Limb (tissue), 2 donors: ENCODE measurements around the gene STIM2.

Experiments used
- DNase-seq, 2 donors: peaks; one replicate each; pipeline ENCODE4 v3.0.0-alpha.2; 2016; ENCODE audit errors: extremely low spot score in 2 of 2

STIM2 gene

DNA sequence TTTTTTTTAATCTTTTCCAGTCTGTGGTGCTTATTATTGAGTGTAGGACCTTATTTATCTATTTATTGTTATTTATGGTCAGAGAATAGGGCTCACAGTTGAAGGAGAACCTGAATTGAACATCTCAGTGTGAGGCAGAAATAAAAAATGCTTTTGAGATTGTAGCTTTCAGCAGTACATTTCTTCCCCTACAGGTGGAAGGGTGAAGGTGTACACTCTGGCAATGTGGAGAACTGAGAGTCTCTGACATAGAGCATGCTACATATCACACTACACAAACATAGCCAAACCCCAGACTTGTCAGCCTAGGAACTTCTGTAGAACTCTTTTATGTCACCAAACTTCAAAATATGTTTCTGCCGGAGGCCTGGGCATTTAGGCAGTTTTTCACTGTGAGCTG, 140.2 kb downstream of the STIM2 start:
- no peak for DNase-seq

DNA sequence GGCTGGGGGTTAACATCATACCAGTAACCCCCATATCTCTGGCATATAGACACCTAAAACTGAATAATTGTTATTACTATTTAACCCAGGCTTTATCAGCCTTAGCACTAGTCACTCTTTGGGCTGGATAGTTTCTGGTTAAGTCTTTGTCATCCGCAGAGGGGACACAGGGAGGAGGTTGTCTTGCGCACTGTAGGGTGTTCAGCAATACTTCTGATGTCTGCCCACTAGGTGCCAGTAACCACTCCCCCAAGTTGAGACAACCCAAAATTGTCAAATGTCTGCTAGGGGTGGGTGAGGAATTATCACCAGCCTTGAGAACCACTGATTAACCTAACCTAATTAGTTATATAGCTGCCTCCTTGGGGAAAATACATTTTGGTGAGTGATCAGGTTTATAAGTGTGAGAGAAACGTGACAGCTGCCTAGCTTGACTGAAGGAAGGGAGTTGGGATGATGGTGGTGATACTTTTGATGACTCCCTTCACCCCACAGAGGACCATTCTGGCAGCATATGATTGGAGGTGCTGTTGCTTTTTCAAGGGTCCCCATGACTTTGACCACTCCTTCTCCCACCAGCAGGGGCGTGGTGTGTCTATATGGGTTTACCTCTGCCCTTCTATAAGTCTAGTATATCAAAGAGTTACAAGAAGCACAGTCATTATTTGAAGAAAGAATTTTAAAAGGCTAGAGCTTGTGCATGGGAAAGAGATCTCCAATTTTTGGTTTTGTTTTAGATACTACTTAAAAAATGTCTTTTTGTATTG, 140.9 kb downstream of the STIM2 start:
- no peak for DNase-seq

DNA sequence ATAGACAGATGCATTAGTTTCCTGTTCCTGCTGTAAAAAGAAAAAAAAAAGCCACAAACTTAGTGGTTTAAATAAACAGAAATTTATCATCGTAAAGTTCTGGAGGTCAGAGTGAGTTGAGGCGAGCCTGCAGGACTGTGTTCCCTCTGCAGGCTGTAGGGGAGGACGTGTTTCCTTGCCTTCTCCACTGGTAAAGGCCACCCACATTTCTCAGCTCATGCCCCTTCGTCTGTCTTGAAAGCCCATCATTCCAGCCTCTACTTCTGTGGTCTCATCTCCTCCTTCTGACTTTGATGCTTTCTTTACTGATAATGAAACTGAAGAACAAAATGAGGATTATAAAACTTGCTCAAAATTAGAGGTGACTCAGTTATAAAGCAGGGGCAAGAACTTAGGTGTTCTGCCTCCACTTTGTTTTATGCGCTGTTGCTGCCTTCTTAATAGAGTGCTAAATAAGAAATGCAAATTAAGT, 143.0 kb downstream of the STIM2 start:
- no peak for DNase-seq

DNA sequence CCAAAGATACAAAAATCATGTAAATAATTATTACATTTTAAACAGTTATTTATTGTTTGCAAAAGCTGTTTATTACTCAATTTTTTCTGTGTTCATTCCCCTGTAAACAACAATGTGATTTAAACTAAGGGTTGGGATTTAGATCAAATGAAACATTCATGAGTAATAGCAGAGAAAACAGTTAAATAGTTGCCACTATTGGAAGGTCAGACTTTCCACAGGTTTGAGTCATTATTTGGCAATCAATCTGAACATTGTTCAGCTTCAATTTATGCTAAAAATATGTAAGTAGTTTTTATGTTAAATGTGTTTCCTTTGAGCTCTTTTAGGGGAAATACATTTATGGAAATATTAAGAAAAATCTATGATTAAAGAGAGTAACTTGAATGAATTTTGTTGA, 144.9 kb downstream of the STIM2 start:
- peak in 1 of 2 donors; percentile 36 for DNase-seq

DNA sequence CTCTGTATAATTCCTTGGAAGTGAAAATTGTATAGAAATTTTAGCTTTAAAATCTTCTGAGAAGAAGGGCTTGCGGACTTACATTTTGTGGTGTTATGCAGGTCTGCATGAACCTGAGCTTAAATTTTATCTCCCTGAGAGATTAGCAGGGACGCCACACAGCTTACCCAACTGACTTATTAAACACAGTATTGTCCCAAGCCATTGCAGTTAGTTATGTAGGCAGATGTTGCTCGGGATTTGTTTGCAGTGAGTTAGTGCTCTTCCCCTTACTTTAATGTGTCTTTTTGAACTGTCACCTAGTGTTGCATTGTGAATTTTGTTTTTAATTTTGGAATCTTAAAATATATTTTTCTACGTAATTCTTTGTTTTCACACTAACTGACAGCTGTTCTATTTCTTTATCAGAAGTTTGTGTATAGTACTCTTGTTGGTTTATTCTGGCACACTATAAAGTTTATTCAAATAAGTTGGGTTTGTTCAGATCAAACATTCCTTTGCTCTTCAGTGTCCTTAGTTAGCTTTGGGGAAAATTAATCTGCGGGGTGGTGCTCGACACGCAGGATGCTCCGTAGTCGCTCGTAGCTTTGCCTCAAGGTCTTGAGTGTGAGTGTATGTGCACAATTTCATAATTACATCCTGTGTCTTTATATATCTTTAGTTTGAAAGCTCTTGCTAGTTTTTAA, 145.4 kb downstream of the STIM2 start:
- DNase-seq = no peak

DNA sequence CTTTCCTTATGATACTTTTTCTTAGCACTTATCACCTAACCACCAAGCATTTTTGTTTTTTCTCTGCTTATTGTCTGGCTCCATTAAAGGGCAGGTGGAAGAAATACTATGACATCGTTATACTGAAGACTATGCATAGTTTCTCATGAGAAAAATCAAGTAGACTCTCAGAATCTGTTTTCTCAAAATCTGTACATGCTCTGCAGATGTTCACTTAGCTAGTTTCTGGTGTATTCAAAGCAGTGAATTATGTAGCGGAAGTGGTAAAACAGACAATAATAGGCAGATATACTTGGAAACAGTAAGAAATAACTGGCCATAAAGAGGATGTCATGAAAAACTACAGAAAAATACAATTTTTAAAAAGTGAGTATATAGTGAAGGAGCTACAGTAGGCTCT, 146.0 kb downstream of the STIM2 start:
- DNase-seq = no peak

DNA sequence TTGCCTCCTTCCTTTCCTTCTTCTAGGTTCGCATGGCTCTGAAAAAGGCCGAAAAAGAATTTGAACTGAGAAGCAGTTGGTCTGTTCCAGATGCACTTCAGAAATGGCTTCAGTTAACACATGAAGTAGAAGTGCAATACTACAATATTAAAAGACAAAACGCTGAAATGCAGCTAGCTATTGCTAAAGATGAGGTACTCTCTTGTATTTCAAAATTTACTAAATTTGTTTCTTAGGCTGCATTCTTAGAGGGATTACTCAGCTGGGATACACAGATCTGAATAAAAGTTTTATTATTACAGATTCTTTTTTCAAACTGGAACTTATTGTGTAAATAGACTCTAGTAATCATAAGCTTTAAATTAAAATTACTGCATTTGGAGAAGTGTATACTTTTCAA, 146.9 kb downstream of the STIM2 start:
- DNase-seq = no peak

DNA sequence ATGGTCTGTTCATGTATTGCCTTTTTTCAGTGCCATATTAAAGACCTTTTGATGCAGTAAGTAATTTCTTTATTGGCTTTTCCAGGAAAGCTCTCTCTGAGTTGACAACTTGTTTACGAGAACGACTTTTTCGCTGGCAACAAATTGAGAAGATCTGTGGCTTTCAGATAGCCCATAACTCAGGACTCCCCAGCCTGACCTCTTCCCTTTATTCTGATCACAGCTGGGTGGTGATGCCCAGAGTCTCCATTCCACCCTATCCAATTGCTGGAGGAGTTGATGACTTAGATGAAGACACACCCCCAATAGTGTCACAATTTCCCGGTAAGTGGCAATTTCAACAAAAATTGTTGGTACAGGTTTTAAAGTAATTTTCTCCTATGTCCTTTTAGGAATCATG, 148.0 kb downstream of the STIM2 start:
- no peak for DNase-seq

DNA sequence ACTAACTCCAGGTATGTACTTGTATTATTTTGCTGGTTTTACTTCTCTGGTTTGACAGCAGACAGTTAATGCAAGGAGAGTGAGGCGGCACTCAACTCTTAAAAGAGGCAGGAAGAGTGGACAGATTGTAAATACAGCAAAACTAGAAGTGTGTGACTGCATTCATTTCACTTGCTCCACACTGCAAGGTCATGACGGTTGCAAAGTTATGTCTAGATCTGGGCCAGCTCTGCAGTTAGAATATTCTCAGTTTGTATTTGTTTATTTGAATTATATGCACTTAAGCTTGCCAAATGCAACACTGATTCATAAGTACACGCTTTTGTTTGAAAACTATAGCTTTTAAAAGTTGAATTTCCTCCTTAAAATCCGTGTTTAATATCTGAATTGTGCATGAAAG, 148.9 kb downstream of the STIM2 start:
- DNase-seq = no peak

DNA sequence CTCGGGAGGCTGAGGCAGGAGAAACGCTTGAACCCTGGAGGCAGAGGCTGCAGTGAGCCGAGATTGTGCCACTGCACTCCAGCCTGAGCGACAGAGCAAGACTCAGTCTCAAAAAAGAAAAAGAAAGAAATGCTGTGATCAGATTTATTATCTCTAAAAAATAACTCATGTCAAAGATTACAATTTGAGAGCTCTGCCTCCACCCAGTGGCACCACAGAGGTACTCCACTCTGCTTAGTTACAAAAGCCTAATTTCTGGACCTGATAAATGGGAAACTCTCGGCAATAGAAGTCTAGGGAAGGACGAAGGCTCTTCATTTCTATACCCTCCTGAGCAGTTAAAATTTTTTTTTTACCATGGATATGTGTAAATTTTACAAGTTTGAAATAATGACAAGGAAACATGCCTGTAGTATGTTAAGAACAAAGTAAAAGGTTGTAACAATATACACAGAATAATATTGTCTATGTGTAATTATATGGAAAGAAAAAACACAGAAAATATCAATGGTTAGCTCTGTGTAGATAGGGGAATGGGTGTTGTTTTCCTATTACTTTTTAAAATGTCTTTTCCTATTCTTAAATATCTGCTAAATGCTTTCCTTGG, 149.8 kb downstream of the STIM2 start:
- peak; percentile 65 to 79 for DNase-seq

DNA sequence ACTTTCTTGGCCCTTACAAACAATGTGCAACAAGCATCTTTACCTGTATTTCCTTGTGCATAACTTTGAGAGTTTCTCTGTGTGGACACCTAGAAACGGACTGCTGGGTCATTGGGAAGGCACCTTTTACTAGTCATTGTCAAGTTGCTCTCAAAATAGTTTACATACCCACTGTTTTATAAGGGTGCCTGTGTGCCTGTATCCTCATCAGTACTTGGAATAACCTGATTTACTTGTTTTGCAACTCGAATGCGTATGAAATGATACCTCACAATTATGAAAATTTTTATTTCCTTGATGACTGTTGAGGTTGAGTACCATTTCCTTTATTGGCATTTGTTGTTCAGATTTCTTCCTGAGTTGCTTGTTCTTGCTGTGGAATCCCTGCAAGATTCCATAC, 150.8 kb downstream of the STIM2 start:
- DNase-seq = no peak

DNA sequence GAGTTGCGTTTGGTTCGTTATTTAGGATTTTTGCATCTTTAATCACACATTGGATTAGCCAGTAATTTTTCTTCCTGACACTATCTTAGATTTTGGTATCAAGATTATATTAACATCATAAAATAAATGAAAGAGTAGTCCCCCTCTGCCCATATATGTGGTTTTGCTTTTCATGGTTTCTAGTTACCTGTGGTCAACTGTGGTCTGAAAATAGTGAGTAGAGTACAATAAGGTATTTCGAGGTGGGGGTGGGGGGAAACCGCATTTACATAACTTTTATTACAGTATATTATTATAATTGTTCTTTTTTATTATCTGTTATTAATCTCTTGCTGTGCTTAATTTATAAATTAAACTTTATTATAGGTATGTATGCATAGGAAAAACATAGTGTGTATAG, 152.4 kb downstream of the STIM2 start:
- DNase-seq = no peak

DNA sequence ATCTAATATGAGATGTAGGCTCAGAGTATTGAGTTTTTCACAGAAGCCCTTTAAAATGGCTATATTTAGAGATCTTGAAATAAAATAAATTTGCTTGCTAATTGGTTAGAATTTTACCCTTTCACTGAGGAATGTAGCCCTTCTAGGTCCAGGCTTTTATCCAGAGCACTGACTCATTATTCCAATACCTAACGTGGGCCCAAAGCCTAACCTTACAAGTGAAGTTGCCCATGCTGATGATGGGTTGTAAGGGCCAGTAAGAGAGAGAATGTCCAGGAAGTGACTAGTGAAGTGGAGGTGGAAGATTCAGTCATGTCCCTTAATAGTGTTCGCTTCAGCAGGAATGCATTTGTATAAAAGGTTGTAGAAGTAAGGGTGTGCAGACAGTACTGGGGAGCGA, 155.9 kb downstream of the STIM2 start:
- DNase-seq = no peak

DNA sequence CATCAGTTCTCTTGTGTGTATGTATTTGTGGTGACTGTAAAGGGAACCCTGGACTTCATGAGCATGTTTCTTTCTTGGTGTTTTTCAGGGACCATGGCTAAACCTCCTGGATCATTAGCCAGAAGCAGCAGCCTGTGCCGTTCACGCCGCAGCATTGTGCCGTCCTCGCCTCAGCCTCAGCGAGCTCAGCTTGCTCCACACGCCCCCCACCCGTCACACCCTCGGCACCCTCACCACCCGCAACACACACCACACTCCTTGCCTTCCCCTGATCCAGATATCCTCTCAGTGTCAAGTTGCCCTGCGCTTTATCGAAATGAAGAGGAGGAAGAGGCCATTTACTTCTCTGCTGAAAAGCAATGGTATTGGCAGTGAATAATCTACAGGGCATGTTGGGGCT, 157.0 kb downstream of the STIM2 start:
- no peak for DNase-seq

DNA sequence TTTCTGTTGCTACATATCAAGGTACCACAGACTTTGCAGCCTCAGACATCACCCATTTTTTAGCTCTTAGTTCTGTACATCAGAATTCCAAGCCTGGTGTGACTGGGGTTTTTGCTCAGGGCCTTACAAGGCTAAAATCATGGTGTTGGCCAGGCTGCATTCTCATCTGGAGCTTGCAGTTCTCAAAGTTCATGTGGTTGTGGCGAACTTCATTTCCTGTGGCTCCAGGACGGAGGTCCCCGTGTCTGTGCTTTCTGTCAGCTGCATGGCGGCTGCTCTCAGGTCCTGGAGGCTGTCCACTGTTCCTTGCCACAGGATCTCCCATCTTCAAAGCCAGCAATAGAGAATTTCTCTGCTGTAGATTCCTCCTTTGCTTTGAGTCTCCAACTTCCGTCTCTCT, 157.4 kb downstream of the STIM2 start:
- no peak for DNase-seq

DNA sequence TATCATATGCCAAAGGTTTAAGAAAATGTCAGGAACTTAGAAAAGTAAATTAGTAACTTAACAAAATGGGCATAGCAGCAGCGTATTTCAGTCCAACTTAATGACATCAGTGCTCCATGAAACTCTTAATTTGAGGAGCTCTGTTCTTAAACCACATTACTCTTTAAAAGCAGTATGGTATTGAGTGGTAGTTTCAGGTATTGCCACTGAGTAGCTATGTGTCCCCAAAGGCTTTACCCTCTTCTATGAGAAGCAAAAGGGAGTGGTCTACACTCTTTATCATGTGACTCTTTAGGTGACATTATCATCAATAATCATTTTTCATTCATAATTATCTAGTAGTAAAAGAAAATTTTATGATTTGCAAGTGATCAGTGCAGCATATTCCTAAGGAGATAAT, 158.3 kb downstream of the STIM2 start:
- DNase-seq = no peak

DNA sequence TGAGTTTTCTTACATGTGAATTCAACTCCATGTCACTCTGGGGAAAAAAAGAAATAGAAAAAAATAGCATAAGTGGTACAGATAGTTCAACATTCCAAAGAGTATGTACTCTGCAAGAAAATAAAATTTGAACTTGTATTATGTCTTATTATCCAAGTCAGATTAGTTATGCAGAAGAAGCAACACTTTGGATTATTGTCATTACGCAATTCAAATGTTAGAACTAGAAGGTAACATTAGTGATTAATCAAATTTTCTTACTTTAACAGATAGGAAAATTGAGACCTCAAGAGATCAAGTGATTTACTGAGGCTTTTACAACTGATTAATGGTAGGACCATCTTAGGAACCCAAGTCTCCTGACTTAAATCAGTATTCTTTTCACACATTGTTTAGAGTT, 159.1 kb downstream of the STIM2 start:
- DNase-seq = no peak

DNA sequence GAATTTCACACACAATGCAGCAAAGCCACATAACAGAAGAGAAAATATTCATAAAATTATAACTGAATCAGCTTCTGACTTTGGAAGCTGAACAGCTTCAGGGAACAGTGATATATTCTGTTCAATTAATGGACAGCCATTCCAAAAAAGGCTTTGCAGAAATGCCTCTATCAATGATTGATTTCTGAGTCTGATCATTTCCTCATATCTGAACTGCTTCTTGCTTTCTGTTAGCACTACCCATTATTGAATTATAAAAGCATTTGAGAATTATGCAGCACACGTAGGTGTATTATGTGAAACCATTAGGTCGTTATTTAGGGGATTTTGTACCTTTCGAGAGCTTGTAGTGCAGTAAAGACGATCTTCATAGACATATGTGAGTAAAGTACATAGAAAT, 159.6 kb downstream of the STIM2 start:
- DNase-seq = no peak

DNA sequence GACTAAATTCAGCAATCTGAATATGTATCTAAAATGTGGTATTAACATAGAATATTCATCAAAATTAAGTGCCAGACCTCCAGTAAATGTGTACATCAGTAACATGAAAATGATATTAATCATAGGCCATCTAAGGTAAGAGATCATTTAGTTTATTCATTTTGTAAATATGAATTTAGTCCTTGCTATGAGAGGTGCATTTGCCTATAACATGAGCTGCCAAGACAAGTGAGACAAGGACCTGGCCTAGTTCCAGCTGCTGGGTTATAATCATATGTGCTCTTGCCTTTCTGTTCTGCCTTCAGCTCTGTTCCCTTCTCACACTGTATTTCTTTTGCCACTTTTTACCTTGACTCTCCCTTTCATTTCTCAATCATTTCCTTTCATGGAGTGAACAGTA, 160.0 kb downstream of the STIM2 start:
- no peak for DNase-seq

DNA sequence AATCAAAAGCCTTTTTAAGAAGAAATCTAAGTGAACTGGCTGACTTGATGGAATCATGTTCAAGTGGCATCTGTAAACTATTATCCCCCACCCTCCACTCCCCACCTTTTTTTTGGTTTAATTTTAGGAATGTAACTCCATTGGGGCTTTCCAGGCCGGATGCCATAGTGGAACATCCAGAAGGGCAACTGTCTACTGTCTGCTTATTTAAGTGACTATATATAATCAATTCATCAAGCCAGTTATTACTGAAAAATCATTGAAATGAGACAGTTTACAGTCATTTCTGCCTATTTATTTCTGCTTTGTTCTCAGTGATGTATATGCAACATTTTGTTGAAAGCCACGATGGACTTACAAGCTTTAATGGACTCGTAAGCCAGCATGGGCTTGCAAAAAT, 162.3 kb downstream of the STIM2 start:
- no peak for DNase-seq

DNA sequence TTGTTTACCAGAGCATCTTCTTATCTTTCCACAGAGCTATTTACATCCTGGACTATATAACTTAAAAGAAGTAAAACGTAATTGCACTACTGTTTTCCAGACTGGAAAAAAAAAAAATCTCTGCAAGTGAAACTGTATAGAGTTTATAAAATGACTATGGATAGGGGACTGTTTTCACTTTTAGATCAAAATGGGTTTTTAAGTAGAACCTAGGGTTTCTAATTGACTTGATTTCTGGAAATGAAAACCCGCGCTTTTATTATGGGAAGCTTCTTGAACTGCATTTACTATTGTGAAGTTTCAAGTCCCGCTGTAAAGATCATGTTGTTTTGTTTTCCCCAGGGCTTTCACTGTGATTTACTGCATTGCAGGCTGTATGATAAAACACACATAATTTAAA, 162.7 kb downstream of the STIM2 start:
- no peak for DNase-seq

DNA sequence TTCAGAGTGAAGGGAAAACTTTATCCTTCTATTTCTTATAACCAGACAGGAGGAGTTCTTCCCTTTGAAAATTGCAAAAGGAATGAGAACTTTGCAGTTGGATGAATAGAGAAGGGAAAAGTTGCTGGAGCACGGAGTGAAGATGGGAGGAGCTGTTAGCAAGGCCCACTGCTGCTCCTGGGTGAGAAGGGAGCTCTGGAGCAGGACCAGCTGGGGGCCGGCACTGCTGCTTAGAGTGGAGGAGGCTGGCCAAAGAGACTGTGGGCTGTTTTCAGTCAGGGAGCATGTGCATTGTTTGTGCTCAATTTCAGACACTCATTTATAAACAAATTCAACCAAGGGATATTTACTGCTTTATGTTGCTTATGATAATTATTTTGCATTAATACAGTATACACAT, 164.2 kb downstream of the STIM2 start:
- no peak for DNase-seq

DNA sequence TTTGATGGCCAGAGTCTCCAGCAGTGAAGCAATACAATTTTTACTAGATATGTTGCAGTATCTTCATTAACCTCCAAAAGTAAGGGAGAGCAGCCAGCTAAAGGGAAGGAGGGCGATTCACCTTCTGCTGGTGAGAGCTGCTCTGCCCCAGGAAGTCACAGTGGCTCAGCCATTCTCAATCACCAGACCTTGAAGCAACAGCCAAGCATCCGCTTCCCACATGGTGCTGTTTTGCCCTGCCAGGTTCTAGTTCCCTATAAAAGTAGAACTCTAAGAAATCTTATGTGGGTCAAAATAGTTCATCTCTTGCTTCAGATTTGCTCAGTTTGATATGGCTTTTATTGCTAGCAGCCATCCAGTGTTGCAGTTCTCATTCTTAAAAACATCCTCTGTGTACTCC, 166.8 kb downstream of the STIM2 start:
- DNase-seq = no peak
